Spleen (tissue), 11 donors: ENCODE measurements around the gene DOK4. TPM values are rescaled to one million over a fixed set of nuclear protein-coding genes. Genes with fewer than 3 reads are reported as not detected.
A peak's percentile ranks its signal among the peaks of the same experiment; 100 is the strongest.

Source experiments
- DNase-seq: peaks from one replicate; pipeline ENCODE4 v3.0.0-alpha.2; 2020
- H3K27ac ChIP-seq, 8 donors: fragments of 200-600 bp; sonication (generic) in 7 of 8; 1 replicate in 4 of 8; 2 replicates in 4 of 8; pipeline versions ENCODE4 v1.5.0 to v1.8.0; 2016 to 2021; ENCODE audit warnings: inconsistent platforms in 4 of 8, mild to moderate bottlenecking in 4 of 8, moderate library complexity in 1 of 8
- H3K27me3 ChIP-seq, 7 donors: fragments of 200-600 bp; sonication (generic) in 6 of 7; replicated peaks in 1 of 7; 1 replicate in 4 of 7; 2 replicates in 3 of 7; pipeline versions ENCODE4 v1.5.0 to v1.8.0; 2016 to 2021; ENCODE audit warnings: inconsistent platforms in 3 of 7, mild to moderate bottlenecking in 1 of 7
- H3K36me3 ChIP-seq, 6 donors: fragments of 200-600 bp; sonication (generic) in 5 of 6; 1 replicate in 4 of 6; 2 replicates in 2 of 6; pipeline versions ENCODE4 v1.5.0 to v1.8.0; 2016 to 2021; ENCODE audit warnings: inconsistent platforms in 2 of 6
- H3K4me1 ChIP-seq, 6 donors: fragments of 200-600 bp; sonication (generic) in 5 of 6; 1 replicate in 3 of 6; 2 replicates in 3 of 6; pipeline versions ENCODE4 v1.5.0 to v1.8.0; 2016 to 2021; ENCODE audit warnings: inconsistent platforms in 3 of 6
- H3K4me3 ChIP-seq, 8 donors: fragments of 200-600 bp; sonication (generic) in 7 of 8; 1 replicate in 4 of 8; 2 replicates in 4 of 8; pipeline versions ENCODE4 v1.5.0 to v1.8.0; 2016 to 2021; ENCODE audit warnings: inconsistent platforms in 4 of 8, mild to moderate bottlenecking in 4 of 8, moderate library complexity in 2 of 8
- H3K9me3 ChIP-seq, 8 donors: fragments of 200-600 bp; sonication (generic) in 7 of 8; 1 replicate in 4 of 8; 2 replicates in 4 of 8; pipeline versions ENCODE4 v1.5.0 to v1.8.0; 2016 to 2021; ENCODE audit warnings: inconsistent platforms in 4 of 8
- CTCF ChIP-seq, 11 experiments: fragments of 200-600 bp in 7 of 11; fragments of 450-650 bp in 4 of 11; sonication (generic) in 4 of 11; IDR thresholded peaks in 8 of 11; conservative IDR thresholded peaks in 3 of 11; 1 replicate in 7 of 11; 2 replicates in 4 of 11; pipeline versions ENCODE4 v1.4.0 to v1.8.0; 2016 to 2021; ENCODE audit warnings: antibody characterized with exemption in 11 of 11, inconsistent platforms in 4 of 11, mild to moderate bottlenecking in 1 of 11
- POLR2A ChIP-seq, 3 donors: fragments of 450-650 bp; IDR thresholded peaks; one replicate each; pipeline ENCODE4 v1.5.1; 2017; ENCODE audit warnings: antibody characterized with exemption in 3 of 3, mild to moderate bottlenecking in 1 of 3
- POLR2AphosphoS5 ChIP-seq, 3 donors: sonication (generic); formaldehyde crosslinking; IDR thresholded peaks; one replicate each; pipeline ENCODE4 v1.5.1; 2017; ENCODE audit warnings: antibody characterized with exemption in 3 of 3
- WGBS, 5 donors: extraction: QIAGEN DNeasy Blood & Tissue Kit in 3 of 5; methylation state at CpG; one replicate each; pipeline versions ENCODE4 v1.1.5 to v1.1.7; 2013 to 2018; 5-methylcytosine and 5-hydroxymethylcytosine counted together
- intact Hi-C: fragments of 100-400 bp; cut with DNase I; formaldehyde crosslinking; loops from one replicate; pipeline ENCODE4 v1.15.0; 2023; ENCODE audit warnings: low total_unique reads
- polyA plus RNA-seq, 3 donors: library from polyadenylated mRNA; stranded (reverse); fragments of 200-250 nt; gene quantifications; one replicate each; pipeline ENCODE4 v1.2.1, GENCODE V29; 2013
- total RNA-seq, 7 donors: library from RNA; depleted of rRNA in 3 of 7; stranded (reverse); fragments of >200 nt in 3 of 7; fragmentation: NEBNext Ultra II Directional in 4 of 7; extraction: Animal tissue kit (Norgen Biotek cat#: 25700) in 4 of 7; gene quantifications; one replicate each; pipeline versions ENCODE4 v1.1.0 to v1.2.1, GENCODE V29; 2016 to 2021
- donor health status: healthy with polysubstance abuse.
- donor health status: DM: no; HTN: no; CAD: no; lungs with moderate emphysema.
- donor health status: DM: no; HTN: no; CAD: no.
- donor health status: Bipolar disorder and iron deficiency.
- donor health status: healthy.
- donor health status: DM: no; HTN: no; CAD: no.
- donor health status: DM: yes; HTN: yes; CAD: no.

DOK4 gene
- total and polyA plus RNA-seq, 10 donors = 4.1 to 19.8 (median 14.2) TPM

DNA sequence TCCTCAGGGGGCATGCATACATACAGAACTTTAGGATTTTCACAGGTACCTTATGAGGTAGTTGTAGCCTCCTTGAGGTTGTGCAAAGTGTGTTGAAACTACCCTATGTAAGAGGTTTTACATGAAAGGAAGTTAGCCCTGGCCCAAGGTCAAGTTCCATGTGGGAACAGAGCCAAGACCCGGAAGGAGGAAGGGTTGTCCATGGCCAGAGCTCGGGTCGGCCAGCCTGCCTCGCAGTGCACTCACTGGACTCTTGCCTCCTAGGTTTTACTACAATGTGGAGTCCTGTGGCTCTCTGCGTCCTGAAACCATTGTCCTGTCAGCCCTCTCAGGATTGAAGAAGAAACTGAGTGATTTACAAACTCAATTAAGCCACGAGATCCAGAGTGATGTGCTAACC is 15.6 kb downstream of the DOK4 start:
- H3K4me3 ChIP-seq = no peak overlapping the region
- WGBS, 5 donors = 37 to 74% (median 39%) methylated on average over 6 of the region's 6 CpGs
- DNase-seq = peak; percentile 81
- intact Hi-C loops = no loop called here
- H3K4me1 ChIP-seq = peaks cover 4 to 71% (median 41%) of the 10 kb centered on the region in 6 donors
- H3K27ac ChIP-seq = peak overlapping the region in 7 of 8 donors; percentile 7 to 78 (median 53)
- peaks cover 0 to 95% (median 70%) of the 10 kb centered on the region in 6 donors for H3K36me3 ChIP-seq
- TF ChIP-seq POLR2A (IDR thresholded peaks at IDR 0.05) (no peak), POLR2AphosphoS5 (IDR thresholded peaks at IDR 0.05) (peak in 2 of 3 donors; percentile 68 to 70)
- no peaks in the 10 kb centered on the region for H3K27me3 ChIP-seq
- no peaks in the 10 kb centered on the region for H3K9me3 ChIP-seq

DNA sequence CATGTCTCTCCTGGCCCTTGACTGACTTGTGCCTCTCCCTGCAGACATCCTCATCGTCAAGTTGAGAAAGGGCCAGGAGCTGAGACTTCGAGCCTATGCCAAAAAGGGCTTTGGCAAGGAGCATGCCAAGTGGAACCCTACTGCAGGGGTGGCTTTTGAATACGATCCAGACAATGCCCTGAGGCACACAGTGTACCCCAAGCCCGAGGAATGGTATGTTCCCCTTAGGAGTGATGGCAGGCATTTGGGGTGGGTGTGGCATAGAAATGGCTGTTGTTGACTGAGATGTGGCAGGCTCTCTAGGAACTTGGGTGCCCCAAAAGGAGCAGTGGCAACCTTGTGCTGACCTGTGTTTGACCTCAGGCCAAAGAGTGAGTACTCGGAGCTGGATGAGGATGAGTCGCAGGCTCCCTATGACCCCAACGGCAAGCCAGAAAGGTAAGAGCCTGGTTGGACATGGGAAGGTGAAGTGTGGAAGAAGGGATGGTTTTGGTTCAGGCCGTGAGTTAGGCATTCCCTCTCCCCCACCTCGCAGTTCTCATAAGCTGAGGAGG is 16.3 kb downstream of the DOK4 start:
- no peak for TF ChIP-seq POLR2AphosphoS5 (IDR thresholded peaks at IDR 0.05)
- TF ChIP-seq CTCF (IDR thresholded peaks at IDR 0.05 in 8 of 11, conservative IDR thresholded peaks at IDR 0.05 in 3 of 11) = no peak
- no peak for TF ChIP-seq POLR2A (IDR thresholded peaks at IDR 0.05)
- peak; percentile 35 for DNase-seq
- 86 to 94% (median 87%) methylated on average over 8 to 9 of the region's 9 CpGs for WGBS, 5 donors
- H3K36me3 ChIP-seq = peaks cover 0 to 100% (median 73%) of the 10 kb centered on the region in 6 donors
- peak overlapping the region in 7 of 8 donors; percentile 7 to 78 (median 53) for H3K27ac ChIP-seq
- H3K9me3 ChIP-seq = no peaks in the 10 kb centered on the region
- H3K27me3 ChIP-seq = no peaks in the 10 kb centered on the region
- H3K4me1 ChIP-seq = peaks cover 4 to 71% (median 41%) of the 10 kb centered on the region in 6 donors
- H3K4me3 ChIP-seq = peak overlapping the region in 1 of 8 donors; percentile 1
- intact Hi-C loops = loop anchor here (10.0 kb wide), 1 partner anchor 45 kb away; no protein-coding TSS in a partner anchor

GRCh38 chr16:57469046-57469445 is 17.2 kb downstream of the DOK4 start:
- WGBS, 5 donors = 83 to 99% (median 89%) methylated on average over 11 of the region's 11 CpGs
- Histone ChIP-seq H3K9me3 (no peaks in the 10 kb centered on the region), H3K27me3 (no peaks in the 10 kb centered on the region), H3K4me3 (no peak overlapping the region), H3K4me1 (peaks cover 6 to 72% (median 47%) of the 10 kb centered on the region in 6 donors), H3K36me3 (peaks cover 0 to 100% (median 75%) of the 10 kb centered on the region in 6 donors), H3K27ac (no peak overlapping the region)
- peak; percentile 65 for DNase-seq
- intact Hi-C loops = loop anchor here (10.0 kb wide), 1 partner anchor 46 kb away; no protein-coding TSS in a partner anchor
- no peak for TF ChIP-seq POLR2AphosphoS5 (IDR thresholded peaks at IDR 0.05)
- TF ChIP-seq CTCF (IDR thresholded peaks at IDR 0.05 in 8 of 11, conservative IDR thresholded peaks at IDR 0.05 in 3 of 11) = no peak
- TF ChIP-seq POLR2A (IDR thresholded peaks at IDR 0.05) = no peak

- Histone ChIP-seq H3K9me3 (no peaks in the 10 kb centered on the region), H3K27ac (no peak overlapping the region), H3K4me1 (peaks cover 13 to 74% (median 53%) of the 10 kb centered on the region in 6 donors), H3K4me3 (no peak overlapping the region), H3K36me3 (peaks cover 0 to 99% (median 75%) of the 10 kb centered on the region in 6 donors), H3K27me3 (no peaks in the 10 kb centered on the region)
- intact Hi-C loops = loop anchor here (10.0 kb wide), 1 partner anchor 46 kb away; no protein-coding TSS in a partner anchor
- TF ChIP-seq POLR2A (IDR thresholded peaks at IDR 0.05) (no peak), CTCF (IDR thresholded peaks at IDR 0.05 in 8 of 11, conservative IDR thresholded peaks at IDR 0.05 in 3 of 11) (no peak), POLR2AphosphoS5 (IDR thresholded peaks at IDR 0.05) (no peak)
- DNase-seq = no peak
- WGBS, 5 donors = 75 to 94% (median 91%) methylated on average over 2 of the region's 2 CpGs
These were observed 17.9 kb downstream of the DOK4 start for GRCh38 chr16:57468346-57468745.
